GM23338 (cell line): ENCODE measurements around the gene PDE4D.

Source experiments
- CREB1 ChIP-seq: fragments of 250-450 bp; sonication (Bioruptor Pico); IDR thresholded peaks from 2 replicates; pipeline ENCODE4 v1.5.0; 2020; ENCODE audit warnings: low read depth, mild to moderate bottlenecking, moderate library complexity
- CTCF ChIP-seq, 2 experiments: fragments of 200-600 bp in 1 of 2; sonication (generic) in 1 of 2; conservative IDR thresholded peaks; 2 replicates each; pipeline versions ENCODE4 v1.5.1 to v1.6.1; 2016 to 2017; ENCODE audit warnings: antibody characterized with exemption in 2 of 2, low read depth in 2 of 2, mild to moderate bottlenecking in 2 of 2, moderate library complexity in 1 of 2
- ETS1 ChIP-seq: IDR thresholded peaks from 2 replicates; pipeline ENCODE4 v1.6.1; 2016; ENCODE audit warnings: antibody characterized with exemption
- EZH2 ChIP-seq: fragments of 200-600 bp; sonication (generic); IDR thresholded peaks from one replicate; pipeline ENCODE4 v1.8.0; 2017; ENCODE audit warnings: antibody characterized with exemption, mild to moderate bottlenecking, low read depth; ENCODE audit not compliant: unreplicated experiment
- EZH2phosphoT487 ChIP-seq: fragments of 200-600 bp; sonication (generic); IDR thresholded peaks from one replicate; pipeline ENCODE4 v1.8.1; 2018; ENCODE audit warnings: antibody characterized with exemption; ENCODE audit not compliant: unreplicated experiment
- JUNB ChIP-seq: IDR thresholded peaks from one replicate; pipeline ENCODE4 v1.6.1; 2016; ENCODE audit warnings: antibody characterized with exemption; ENCODE audit not compliant: unreplicated experiment
- NANOG ChIP-seq: IDR thresholded peaks from 2 replicates; pipeline ENCODE4 v1.6.1; 2016; ENCODE audit warnings: antibody characterized with exemption, borderline replicate concordance
- POLR2AphosphoS5 ChIP-seq: IDR thresholded peaks from 2 replicates; pipeline ENCODE4 v1.6.1; 2016; ENCODE audit warnings: antibody characterized with exemption, low read depth
- REST ChIP-seq: IDR thresholded peaks from one replicate; pipeline ENCODE4 v1.6.1; 2018; ENCODE audit warnings: antibody characterized with exemption; ENCODE audit not compliant: unreplicated experiment
- STAT1 ChIP-seq: IDR thresholded peaks from one replicate; pipeline ENCODE4 v1.6.1; 2016; ENCODE audit warnings: antibody characterized with exemption; ENCODE audit not compliant: unreplicated experiment
- ZNF114 ChIP-seq: fragments of 250-450 bp; sonication (Bioruptor Pico); IDR thresholded peaks from 2 replicates; pipeline ENCODE4 v1.5.0; 2020; ENCODE audit warnings: mild to moderate bottlenecking, moderate library complexity
- ZNF331 ChIP-seq: fragments of 250-450 bp; sonication (Bioruptor Pico); IDR thresholded peaks from 2 replicates; pipeline ENCODE4 v1.5.0; 2020; ENCODE audit warnings: low read depth, mild to moderate bottlenecking, moderate library complexity
- ZNF462 ChIP-seq: fragments of 250-450 bp; sonication (Bioruptor Pico); IDR thresholded peaks from 2 replicates; pipeline ENCODE4 v1.5.0; 2020; ENCODE audit warnings: mild to moderate bottlenecking, moderate library complexity

GRCh38 chr5:59361454-59361853 is 532.1 kb downstream of the PDE4D start:
- TF ChIP-seq POLR2AphosphoS5 (no peak), JUNB (no peak), REST (no peak), EZH2phosphoT487 (no peak), CTCF (conservative IDR thresholded peaks at IDR 0.05; ENCODE audit: low read depth in 2 of 2) (no peak), EZH2 (no peak), ETS1 (no peak), ZNF331 (CRISPR knock-in tag) (no peak), CREB1 (CRISPR knock-in tag) (no peak), NANOG (no peak), STAT1 (no peak), ZNF114 (CRISPR knock-in tag) (no peak), ZNF462 (CRISPR knock-in tag) (no peak)
